HG03469 (cell line): ENCODE measurements around the gene ZEB1.
A peak's percentile ranks its signal among the peaks of the same experiment; 100 is the strongest.
"Not testable (repeated sequence)": the region's sequence is repeated elsewhere in the genome, so short reads cannot be mapped to it uniquely, and the experiment has no call there.

Experiments used
- ATAC-seq: cut with Tn5 transposase; IDR thresholded peaks from one replicate; pipeline ENCODE4 v1.9.1; 2021; ENCODE audit warnings: mild to moderate bottlenecking, moderate library complexity, moderate number of reproducible peaks; ENCODE audit not compliant: unreplicated experiment

Gene ZEB1

GRCh38 chr10:31362023-31362641 is 43.1 kb downstream of the ZEB1 start:
- no peak for ATAC-seq

DNA sequence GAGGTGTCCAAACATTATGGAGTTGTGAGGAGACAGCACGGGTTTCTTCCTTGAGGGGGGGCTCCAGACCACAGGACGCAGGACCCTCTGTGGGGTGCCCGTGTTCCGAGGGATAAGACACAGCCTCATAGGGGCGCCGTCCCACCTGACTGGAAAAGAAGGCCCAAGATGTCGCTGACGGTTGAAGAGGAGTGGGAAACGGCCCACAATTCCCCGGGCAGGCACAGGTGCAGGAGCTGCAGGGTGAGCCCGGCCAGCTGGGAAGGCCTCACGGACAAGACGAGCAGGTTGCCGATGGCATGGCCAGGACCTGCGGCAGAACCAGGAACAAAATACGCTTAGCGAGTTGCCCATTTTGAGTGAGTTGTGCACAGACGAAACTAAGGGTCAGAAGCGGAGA is 44.7 kb downstream of the ZEB1 start:
- not testable (repeated sequence) for ATAC-seq

GRCh38 chr10:31364238-31364637 is 45.2 kb downstream of the ZEB1 start:
- ATAC-seq, result not testable (repeated sequence)

DNA sequence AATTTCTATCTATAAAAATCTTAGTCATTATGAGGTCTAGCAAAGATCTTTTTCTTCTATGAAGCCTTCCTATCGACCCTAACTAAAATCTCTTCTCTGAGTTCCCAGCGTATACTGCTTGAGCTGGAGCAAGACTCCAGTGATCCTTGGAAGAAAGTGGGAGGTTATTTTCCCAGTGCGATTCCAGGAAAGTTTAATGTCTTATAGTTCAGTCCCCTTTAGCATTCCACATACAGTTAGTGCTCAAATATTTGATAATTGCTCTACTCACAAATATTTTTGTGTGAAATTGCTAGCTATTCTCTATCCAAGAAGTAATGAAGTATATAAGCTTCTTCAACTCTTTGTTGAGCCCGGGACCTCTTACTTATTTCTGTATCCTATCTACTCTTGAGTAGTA is 47.7 kb downstream of the ZEB1 start:
- no peak for ATAC-seq

- no peak for ATAC-seq
Measured at GRCh38 chr10:31368724-31369123, 49.7 kb downstream of the ZEB1 start.

DNA sequence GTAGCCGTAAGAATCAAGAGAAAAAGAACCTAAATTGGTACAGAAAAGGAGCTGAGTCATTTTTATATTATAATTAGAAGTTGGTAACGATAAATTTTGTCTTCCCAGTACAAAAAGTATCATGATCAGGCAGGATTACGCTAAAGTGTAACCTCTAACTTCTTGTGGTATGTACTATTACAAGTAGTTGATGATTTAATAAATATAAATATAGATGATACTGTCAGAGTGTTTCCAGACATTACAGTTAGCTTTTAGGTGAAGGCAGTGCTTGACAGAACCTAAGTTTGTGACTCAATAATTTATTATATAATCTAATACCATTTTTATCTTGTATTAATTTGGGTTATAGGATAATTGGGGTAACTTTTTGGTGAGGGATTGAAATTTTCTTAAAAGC is 53.4 kb downstream of the ZEB1 start:
- ATAC-seq, result no peak

DNA sequence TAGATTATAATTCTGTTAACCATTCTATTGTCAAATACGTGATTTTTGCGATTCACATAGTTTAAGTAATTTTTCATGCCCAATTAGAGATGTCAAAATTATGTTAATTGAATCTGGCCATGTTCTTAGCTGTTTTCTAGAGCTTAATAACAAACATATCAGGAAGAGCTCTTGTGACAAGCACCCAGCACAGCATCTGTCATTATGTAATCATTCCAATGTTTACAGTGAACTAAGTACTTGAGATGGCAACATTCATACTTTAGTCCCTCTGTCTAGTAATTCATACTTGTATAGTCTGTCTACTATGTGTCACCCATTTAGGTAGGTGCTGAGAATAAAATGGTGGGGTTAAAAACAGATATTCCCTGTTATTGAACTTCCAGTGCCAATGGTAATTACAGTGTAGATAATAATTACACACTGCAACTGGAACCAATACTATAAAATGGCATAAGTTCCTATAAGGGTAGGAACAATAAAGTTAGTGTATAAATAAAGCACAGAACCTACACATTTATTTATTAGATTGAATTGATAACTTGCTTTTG is 55.2 kb downstream of the ZEB1 start:
- ATAC-seq, result no peak

DNA sequence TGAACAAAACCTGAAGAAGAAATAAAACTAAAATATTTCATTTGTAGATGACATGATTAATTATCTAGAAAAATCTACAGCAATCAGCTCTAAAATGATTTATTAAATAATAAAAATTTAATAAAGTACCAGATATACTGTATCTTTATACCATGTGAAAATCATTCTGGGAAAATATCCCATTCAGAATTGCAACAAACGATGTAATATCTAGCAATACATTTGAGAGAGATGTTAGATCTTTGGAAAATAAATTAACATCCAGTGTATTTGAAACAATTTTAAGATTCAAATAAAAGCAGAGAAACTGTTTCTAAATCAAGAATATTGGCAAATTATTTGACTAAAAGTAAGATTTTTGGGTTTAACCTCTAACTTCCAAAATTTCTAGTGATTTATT is 62.2 kb downstream of the ZEB1 start:
- no peak for ATAC-seq

DNA sequence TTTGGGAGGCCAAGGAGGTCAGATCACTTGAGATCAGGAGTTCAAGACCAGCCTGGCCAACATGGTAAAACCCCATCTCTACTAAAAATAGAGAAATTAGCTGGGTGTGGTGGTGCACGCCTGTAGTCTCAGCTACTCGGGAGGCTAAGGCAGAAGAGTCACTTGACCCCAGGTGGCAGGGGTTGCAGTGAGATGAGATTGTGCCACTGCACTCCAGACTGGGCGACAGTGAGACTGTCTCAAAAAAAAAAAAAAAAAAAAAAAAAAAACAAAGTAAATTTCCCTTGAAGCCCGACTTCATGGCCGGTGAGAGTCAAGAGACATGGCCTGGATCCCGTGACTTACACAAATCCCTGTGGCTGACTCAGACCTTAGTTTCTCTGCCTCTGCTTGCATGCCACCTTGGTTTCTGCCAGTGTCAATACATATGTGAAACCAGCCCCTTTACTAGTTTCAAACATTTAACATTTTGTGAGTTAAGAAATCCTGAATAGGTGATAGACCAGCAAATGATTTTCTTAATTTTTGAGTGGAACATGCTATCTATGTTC is 62.8 kb downstream of the ZEB1 start:
- no peak for ATAC-seq

DNA sequence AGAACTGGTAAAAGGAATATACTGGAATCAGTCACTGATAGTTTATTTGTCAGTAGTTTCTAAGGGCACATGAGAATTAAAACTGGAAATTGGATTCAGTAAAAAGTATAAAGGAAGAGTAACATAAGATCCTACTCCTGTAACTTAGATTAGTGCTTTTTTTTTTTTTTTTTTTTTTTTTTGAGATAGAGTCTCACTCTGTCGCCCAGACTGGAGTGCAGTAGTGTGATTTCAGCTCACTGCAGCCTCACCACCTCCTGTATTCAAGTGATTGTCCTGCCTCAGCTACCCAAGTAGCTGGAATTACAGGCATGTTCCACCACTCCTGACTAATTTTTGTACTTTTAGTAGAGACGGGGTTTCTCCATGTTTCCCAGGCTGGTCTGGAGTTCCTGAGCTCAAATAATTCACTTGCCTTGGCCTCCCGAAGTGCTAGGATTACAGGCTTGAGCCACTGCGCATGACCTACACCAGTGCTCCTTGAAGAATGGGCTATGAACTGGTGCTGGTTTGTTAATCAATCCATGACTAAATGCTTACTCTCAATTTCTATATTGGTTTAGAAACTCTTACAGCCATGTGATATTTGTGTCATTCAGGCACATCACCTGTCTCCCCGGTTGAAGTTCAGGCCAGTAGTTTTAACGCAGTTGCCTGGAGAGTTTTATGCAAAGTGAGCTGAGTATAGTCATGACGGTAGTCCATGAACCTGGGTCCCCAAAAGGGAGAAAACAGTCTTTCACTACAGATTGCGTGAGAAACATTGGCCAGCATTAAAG is 65.0 kb downstream of the ZEB1 start:
- ATAC-seq, result peak; percentile 91

DNA sequence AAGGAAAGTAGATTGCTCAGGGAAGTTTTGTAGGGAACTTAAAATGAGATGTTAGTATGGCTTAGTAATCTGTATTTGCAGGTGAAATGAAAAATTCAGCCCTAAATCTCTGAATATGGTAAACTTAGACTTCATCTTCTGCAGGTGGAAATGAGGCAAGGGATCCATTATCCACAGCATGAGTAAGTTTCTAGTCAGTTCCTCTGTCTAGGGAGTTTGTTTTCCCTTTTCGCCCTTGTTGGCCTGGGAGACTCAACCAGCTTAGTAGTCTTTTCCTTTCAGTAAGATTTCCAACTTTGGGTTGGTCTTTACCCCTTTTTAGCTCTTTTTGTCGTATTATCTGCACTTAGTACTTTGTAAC is 65.6 kb downstream of the ZEB1 start:
- ATAC-seq, result no peak

- no peak for ATAC-seq
Measured at GRCh38 chr10:31390804-31391203, 71.8 kb downstream of the ZEB1 start.

DNA sequence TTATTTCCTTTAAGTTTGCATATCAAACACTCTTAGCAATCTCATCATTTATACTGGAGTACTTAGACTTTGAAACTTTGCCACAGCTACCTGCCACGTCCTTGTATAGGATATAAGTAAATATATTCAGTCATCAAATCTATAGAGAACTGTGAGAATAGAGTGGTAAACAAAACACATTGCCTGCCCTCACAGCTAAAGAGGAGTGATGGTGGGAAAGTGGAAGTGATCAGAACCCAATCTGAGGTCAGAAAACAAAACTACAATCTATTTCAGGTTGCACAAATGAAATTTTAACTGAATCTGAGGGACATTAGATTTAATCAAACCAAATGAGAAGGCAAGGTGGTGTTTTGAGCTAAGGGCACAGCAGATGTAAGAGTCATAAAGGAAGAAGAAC is 74.8 kb downstream of the ZEB1 start:
- no peak for ATAC-seq

DNA sequence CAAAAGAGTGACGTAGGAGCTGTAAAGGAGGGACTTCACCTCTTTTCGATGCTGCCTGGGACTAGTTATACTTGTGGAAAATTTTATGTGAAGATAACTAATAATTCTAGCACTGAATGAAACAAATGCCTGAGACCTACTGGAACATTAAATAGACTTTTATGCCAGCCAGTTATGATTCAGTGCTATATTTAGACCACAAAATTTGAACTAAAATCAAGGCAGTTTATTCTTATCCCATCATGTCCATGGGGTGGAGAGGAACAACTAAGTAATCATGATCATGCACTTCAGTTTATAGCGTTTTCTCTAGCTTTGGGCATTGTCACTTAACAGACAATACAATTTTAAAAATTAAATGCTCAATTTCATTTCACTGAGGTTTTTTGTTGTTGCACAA is 76.7 kb downstream of the ZEB1 start:
- no peak for ATAC-seq

GRCh38 chr10:31396376-31396775 is 77.4 kb downstream of the ZEB1 start:
- no peak for ATAC-seq

GRCh38 chr10:31397852-31398251 is 78.8 kb downstream of the ZEB1 start:
- ATAC-seq, result no peak

DNA sequence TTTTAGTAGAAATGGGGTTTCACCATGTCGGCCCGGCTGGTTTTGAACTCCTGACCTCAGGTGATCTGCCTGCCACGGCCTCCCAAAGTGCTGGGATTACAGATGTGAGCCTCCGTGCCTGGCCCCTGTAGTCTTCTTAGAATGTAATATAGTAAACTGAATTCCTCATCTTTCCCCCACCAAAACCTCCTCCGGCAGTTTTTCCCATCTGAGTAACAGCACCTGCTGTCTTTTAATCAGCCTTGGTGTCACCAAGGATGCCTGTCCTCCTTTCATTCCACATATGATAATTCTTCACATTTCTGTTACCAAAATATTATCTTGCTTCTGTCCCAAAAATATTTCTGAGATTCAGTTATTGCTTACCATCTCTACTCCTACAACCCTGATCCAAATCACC is 80.2 kb downstream of the ZEB1 start:
- no peak for ATAC-seq

DNA sequence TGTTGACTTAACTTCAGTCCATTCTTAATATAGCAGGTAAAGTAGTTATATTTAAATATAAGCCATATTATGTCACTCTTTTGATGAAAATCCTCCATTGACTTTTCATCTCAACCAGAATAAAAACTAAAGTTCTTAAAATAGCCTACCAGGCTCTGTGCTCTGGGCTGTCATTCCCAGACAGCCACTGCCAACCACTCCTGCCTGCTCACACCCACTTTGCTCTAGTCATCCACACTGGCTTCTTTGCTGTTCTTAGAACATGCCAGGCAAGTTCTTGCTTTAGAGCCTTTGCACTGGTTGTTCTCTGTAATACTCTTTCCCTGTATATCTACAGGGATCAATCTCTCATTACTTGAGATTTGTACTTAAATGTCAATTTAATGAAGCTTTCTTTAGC is 80.6 kb downstream of the ZEB1 start:
- no peak for ATAC-seq

DNA sequence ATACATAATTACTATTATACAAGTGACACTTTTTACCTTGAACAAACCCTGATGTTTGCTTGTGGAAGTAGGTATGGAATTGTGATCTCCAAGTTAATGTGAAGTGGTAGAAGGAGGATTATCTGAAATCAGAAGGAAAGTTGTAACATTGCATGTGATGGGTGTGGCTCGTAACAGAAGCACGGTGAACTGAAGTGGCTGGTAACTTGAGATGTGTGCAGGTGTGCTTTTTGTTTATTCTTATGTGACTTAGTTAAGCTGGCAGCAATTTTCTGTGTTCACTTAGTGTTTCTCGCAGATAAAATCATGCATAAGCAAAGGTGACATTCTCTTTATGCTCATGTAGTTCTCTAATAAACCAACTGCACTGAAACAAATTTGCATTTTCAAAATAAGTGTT is 82.3 kb downstream of the ZEB1 start:
- ATAC-seq, result no peak

DNA sequence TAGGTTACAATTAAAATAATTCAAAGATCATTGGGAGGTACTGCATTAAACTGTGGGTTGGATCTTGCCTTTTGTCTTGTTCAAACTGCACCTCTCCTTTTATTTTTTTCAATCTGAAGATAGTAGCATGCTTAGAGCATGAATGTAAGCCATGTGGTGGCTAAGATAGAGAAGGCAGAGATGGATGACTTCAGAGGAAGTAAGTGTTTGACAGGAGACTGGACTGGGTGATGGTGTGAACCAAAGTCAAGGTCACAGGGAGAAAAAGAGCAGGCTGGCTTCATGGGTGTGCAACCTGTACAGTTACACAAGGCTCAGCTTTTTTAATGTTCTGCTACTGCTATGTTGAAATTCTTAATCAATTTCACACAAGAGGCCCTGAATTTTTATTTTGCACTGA is 85.6 kb downstream of the ZEB1 start:
- no peak for ATAC-seq

- not testable (repeated sequence) for ATAC-seq
Measured at GRCh38 chr10:31405829-31406228, 86.8 kb downstream of the ZEB1 start.

DNA sequence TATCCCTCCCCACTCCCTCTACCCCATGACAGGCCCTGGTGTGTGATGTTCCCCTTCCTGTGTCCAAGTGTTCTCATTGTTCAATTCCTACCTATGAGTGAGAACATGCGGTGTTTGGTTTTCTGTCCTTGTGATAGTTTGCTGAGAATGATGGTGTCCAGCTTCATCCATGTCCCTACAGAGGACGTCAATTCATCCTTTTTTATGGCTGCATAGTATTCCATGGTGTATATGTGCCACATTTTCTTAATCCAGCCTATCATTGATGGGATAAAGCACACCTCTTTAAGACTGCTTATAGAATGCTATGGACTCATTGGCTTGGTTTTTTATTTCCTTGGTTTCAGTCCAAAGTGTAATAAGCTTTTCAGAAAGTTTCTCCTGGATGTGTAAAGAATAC is 93.4 kb downstream of the ZEB1 start:
- not testable (repeated sequence) for ATAC-seq
